ENCODE measurements around the gene CD52. TPM values are rescaled to one million over a fixed set of nuclear protein-coding genes. Genes with fewer than 3 reads are reported as not detected.
A peak's percentile ranks its signal among the peaks of the same experiment; 100 is the strongest.
"Not testable (repeated sequence)": the region's sequence is repeated elsewhere in the genome, so short reads cannot be mapped to it uniquely, and the experiment has no call there.

CD52 gene
- total and polyA plus RNA-seq, 12 donors = 2.5 to 239 (median 5.6) TPM; not detected in 2

DNA sequence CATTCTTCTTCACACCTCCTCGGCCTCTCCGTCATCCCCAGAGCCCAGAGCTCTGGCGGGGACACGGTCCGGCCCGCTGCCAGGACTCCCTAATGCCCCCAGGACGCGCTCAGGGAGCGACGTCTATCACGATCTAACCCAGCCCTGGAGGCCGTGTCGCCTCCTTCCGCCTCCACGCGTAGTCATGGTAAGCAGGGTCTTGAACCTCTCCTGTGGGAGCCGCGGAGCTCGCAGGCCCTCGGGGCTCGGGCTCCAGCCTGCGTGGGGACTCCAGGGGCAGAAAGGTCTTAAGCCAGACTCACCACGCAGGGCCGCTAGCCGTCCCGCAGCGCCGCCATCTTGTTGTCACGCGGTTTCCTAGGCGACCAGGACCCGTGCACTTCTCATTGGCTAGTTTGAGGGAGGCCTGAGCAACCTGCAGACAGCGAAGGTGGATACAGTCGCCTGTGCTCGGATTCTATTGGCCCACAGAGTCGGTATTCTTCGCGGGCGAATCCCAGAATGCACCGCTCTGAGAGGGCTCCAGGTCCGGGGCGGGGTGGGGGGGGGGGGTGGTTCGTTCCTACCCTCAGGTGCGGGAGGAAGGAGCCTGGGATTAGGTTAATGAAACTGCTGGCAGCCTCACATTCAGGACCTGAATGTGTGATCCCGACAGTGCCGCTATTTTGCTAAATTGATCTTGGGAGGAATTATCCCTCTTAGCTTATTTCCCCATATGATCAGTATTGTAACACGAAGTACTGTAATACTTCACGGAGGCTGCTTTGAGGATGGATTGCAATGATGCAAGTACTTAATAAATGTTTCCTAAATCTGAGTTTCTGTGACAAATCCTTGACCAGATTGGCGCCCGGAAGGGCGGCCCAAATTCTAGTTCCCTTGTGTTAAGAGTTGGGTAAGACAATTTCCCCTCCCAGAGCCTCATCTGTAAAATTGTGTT lies 11.2 kb upstream of the CD52 start, which contains the start of gene UBXN11:
TSS of gene UBXN11 (minus strand) at position 347 of the 940 bp plus-strand sequence. CDS start 3,753 bp downstream, outside the sequence.
- Histone ChIP-seq H3K27ac (peak within 1 kb of the TSS in 2 of 5 donors; percentile 50 to 63), H3K9me3 (replicated peaks in 1 of 3) (no peaks in the 10 kb centered on the region), H3K27me3 (no peaks in the 10 kb centered on the region), H3K36me3 (replicated peaks in 1 of 2) (no peaks in the 10 kb centered on the region), H3K4me3 (peak within 1 kb of the TSS; percentile 9 to 75 (median 46)), H3K4me1 (replicated peaks in 1 of 2) (peaks cover 4 to 9% of the 10 kb centered on the region in 2 donors)
- TF ChIP-seq POLR2A (IDR thresholded peaks at IDR 0.05) = no peak
- TF ChIP-seq, protein P1, sequence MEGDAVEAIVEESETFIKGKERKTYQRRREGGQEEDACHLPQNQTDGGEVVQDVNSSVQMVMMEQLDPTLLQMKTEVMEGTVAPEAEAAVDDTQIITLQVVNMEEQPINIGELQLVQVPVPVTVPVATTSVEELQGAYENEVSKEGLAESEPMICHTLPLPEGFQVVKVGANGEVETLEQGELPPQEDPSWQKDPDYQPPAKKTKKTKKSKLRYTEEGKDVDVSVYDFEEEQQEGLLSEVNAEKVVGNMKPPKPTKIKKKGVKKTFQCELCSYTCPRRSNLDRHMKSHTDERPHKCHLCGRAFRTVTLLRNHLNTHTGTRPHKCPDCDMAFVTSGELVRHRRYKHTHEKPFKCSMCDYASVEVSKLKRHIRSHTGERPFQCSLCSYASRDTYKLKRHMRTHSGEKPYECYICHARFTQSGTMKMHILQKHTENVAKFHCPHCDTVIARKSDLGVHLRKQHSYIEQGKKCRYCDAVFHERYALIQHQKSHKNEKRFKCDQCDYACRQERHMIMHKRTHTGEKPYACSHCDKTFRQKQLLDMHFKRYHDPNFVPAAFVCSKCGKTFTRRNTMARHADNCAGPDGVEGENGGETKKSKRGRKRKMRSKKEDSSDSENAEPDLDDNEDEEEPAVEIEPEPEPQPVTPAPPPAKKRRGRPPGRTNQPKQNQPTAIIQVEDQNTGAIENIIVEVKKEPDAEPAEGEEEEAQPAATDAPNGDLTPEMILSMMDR (IDR thresholded peaks at IDR 0.05) = no peak
- 1 to 3% (median 2%) methylated on average over 20 to 51 of the region's 51 CpGs for WGBS, 4 donors
- peak; percentile 93 to 98 (median 96) for DNase-seq
- intact Hi-C loops (cut with DNase I) = no loop called here

DNA sequence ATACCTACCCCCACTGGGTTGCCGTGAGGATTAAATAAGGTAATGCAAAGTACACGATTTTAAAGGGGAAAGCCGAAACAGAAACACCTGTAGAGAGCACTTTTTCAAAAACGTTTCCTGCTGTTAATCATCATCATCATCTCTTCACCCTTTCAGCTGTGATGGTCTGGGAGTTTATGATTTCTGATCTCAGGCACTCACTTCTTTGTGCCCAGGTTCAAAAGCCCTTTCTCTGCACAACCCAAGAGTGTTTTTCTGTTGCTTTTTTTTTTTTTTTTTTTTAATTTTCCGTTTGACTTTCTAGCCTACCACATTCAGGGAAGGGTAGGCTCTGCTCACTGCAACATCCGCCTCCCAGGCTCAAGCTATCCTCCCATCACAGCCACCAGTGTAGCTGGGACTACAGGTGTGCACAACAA lies 10.4 kb upstream of the CD52 start:
- Histone ChIP-seq H3K4me3 (no peak overlapping the region), H3K27ac (peak overlapping the region in 1 of 5 donors; percentile 63), H3K4me1 (replicated peaks in 1 of 2) (peaks cover 4 to 9% of the 10 kb centered on the region in 2 donors), H3K36me3 (replicated peaks in 1 of 2) (no peaks in the 10 kb centered on the region), H3K27me3 (no peaks in the 10 kb centered on the region), H3K9me3 (replicated peaks in 1 of 3) (no peaks in the 10 kb centered on the region)
- TF ChIP-seq POLR2A (IDR thresholded peaks at IDR 0.05) = no peak
- TF ChIP-seq, protein P1 (IDR thresholded peaks at IDR 0.05) = no peak
- intact Hi-C loops (cut with DNase I) = no loop called here
- DNase-seq = no peak
- WGBS, 4 donors = 36 to 48% (median 45%) methylated on average over 6 of the region's 6 CpGs

DNA sequence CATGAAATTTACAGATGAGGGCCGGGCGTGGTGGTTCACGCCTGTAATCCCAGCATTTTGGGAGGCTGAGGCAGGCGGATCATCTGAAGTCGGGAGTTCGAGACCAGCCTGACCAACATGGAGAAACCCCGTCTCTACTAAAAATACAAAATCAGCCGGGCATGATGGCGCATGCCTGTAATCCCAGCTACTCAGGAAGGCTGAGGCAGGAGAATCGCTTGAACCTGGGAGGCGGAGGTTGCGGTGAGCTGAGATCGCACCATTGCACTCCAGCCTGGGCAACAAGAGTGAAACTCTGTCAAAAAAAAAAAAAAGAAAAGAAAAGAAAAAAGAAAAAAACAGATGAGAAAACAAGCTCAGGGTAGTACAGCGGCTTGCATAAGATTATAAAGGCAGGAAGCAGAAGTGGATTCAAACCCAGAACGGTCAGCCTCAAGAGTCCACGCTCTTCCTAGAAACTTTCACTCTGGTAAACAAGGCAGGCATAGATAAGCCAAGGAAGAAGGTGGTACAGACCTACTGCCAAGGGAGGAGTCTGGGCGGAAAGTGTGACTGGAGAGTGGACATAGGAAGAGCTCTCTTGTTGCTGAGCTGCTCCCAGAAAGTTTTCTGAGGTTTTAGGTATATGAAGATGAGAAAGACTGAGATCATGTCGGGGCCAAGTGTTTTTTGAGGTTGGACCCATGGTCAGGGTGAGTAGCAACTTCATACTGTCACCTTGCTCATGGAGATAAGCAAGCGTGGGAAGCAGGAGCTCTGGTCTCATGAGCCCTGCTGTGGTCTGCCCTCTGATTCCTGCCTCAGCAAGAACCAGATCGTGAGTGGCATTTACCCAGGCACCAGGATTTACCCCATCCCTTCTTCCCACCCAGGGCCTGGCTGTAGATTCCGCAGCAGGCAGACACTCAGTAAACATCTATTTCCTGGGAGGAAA lies 9.5 kb upstream of the CD52 start:
- H3K4me3 ChIP-seq; H3K36me3 ChIP-seq (replicated peaks in 1 of 2); intact Hi-C loops (cut with DNase I); H3K9me3 ChIP-seq (replicated peaks in 1 of 3); H3K27me3 ChIP-seq; DNase-seq; H3K27ac ChIP-seq; H3K4me1 ChIP-seq (replicated peaks in 1 of 2): not testable (repeated sequence)
- 79 to 81% (median 80%) methylated on average over 21 of the region's 21 CpGs for whole genome bisulfite sequencing, 4 donors

DNA sequence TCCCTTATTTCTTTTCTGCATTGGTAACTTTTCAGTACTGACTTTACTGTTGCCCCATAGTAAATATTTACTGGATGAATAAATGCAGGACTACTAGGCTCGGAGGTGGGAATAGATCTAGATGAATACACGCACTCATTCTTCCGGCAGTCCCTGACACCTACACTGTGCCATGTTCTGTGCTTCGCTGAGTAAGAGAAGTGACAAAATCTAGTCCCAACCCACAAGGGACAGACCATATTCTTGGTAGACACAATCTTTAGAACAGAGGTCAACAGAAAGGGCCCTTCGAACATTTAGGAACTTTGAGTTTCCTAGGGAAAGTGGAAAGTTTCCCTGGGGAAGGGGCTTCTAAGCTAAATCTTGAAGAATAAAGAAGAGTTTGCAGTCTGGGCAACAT lies 3.3 kb upstream of the CD52 start:
- DNase-seq = no peak
- no peaks in the 10 kb centered on the region for H3K36me3 ChIP-seq (replicated peaks in 1 of 2)
- no peaks in the 10 kb centered on the region for H3K4me1 ChIP-seq (replicated peaks in 1 of 2)
- TF ChIP-seq, protein P1 (IDR thresholded peaks at IDR 0.05) = no peak
- no peak for TF ChIP-seq POLR2A (IDR thresholded peaks at IDR 0.05)
- 65 to 87% (median 74%) methylated on average over 5 of the region's 5 CpGs for WGBS, 4 donors
- H3K4me3 ChIP-seq = no peak overlapping the region
- intact Hi-C loops (cut with DNase I) = no loop called here
- no peaks in the 10 kb centered on the region for H3K27me3 ChIP-seq
- H3K27ac ChIP-seq = no peak overlapping the region
- no peaks in the 10 kb centered on the region for H3K9me3 ChIP-seq (replicated peaks in 1 of 3)

Data from adrenal gland (tissue), 12 donors.